ENCODE data around the gene CPLX4. TPM values are rescaled to one million over a fixed set of nuclear protein-coding genes. Genes with fewer than 3 reads are reported as not detected.
A peak's percentile ranks its signal among the peaks of the same experiment; 100 is the strongest.

The CPLX4 gene
- total RNA-seq, 1 donor: not detected

DNA sequence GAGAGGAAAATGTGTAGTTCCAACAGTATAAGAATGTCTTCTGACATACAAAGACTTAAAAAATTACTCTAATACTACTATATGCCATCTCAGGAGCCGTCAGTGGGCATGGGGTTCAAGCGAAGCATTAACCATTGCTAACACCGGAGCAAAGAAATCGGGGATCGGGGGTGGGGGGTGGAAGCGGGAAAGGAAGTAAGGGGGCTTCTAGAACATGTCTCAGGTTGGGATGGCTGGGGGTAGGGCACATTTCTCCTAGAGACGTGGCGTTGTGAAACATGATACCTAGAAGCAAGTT, 39.9 kb upstream of the CPLX4 start:
- H3K27ac ChIP-seq (ENCODE audit: low read depth, low read length): peak overlapping the region; percentile 98

DNA sequence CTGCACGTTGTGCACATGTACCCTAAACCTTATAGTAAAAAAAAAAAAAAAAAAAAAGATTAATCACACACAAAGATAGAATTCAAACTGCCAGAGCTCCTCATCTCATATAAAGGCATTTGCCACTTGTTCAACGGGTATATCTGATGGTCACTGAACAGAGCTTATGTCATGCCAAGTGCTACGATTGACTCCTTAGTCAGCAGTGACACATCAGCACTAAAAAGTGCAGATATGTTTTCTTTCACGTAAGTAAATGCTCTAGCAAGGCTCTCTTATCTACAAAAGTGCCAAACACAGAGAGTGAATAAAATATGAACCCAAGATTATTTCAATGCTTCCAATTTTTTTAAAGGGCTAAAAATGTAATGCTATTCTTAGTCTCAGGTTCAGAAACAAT, 39.5 kb upstream of the CPLX4 start:
- TF ChIP-seq, protein P1, sequence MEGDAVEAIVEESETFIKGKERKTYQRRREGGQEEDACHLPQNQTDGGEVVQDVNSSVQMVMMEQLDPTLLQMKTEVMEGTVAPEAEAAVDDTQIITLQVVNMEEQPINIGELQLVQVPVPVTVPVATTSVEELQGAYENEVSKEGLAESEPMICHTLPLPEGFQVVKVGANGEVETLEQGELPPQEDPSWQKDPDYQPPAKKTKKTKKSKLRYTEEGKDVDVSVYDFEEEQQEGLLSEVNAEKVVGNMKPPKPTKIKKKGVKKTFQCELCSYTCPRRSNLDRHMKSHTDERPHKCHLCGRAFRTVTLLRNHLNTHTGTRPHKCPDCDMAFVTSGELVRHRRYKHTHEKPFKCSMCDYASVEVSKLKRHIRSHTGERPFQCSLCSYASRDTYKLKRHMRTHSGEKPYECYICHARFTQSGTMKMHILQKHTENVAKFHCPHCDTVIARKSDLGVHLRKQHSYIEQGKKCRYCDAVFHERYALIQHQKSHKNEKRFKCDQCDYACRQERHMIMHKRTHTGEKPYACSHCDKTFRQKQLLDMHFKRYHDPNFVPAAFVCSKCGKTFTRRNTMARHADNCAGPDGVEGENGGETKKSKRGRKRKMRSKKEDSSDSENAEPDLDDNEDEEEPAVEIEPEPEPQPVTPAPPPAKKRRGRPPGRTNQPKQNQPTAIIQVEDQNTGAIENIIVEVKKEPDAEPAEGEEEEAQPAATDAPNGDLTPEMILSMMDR (IDR thresholded peaks at IDR 0.05; ENCODE audit: extremely low read depth, low read depth, low read length): no peak
- Histone ChIP-seq H3K4me2 (ENCODE audit: insufficient read depth, low read length) (peak overlapping the region; percentile 88), H3K4me1 (ENCODE audit: insufficient read depth, low read length) (peaks cover 26% of the 10 kb centered on the region), H3K27me3 (ENCODE audit: insufficient read depth, low read length) (no peaks in the 10 kb centered on the region), H4K20me1 (ENCODE audit: insufficient read depth, low read length) (peaks cover 31% of the 10 kb centered on the region), H3K36me3 (ENCODE audit: insufficient read depth, low read length) (peaks cover 27% of the 10 kb centered on the region), H3K79me2 (ENCODE audit: insufficient read depth, low read length) (peaks cover 41% of the 10 kb centered on the region), H3K4me3 (ENCODE audit: insufficient read depth, low read length) (peak overlapping the region; percentile 94), H3K9me3 (ENCODE audit: low read depth, low read length) (no peaks in the 10 kb centered on the region), H3K27ac (ENCODE audit: low read depth, low read length) (peak overlapping the region; percentile 98), H2AFZ (ENCODE audit: low read length) (no peak overlapping the region)
- DNase-seq (ENCODE audit: insufficient read length, low spot score, missing footprints): peak; percentile 87

More for the DNA sequence above, 39.9 kb upstream of the CPLX4 start:
- H3K79me2 ChIP-seq (ENCODE audit: insufficient read depth, low read length): peaks cover 40% of the 10 kb centered on the region
- peak overlapping the region; percentile 94 for H3K4me3 ChIP-seq (ENCODE audit: insufficient read depth, low read length)
- H3K36me3 ChIP-seq (ENCODE audit: insufficient read depth, low read length): peaks cover 22% of the 10 kb centered on the region
- peaks cover 26% of the 10 kb centered on the region for H3K4me1 ChIP-seq (ENCODE audit: insufficient read depth, low read length)
- H3K4me2 ChIP-seq (ENCODE audit: insufficient read depth, low read length): peak overlapping the region; percentile 88
- TF ChIP-seq, protein P1 (IDR thresholded peaks at IDR 0.05; ENCODE audit: extremely low read depth, low read depth, low read length): no peak
- H3K9me3 ChIP-seq (ENCODE audit: low read depth, low read length): no peaks in the 10 kb centered on the region
- no peaks in the 10 kb centered on the region for H3K27me3 ChIP-seq (ENCODE audit: insufficient read depth, low read length)
- no peak for DNase-seq (ENCODE audit: insufficient read length, low spot score, missing footprints)
- H4K20me1 ChIP-seq (ENCODE audit: insufficient read depth, low read length): peaks cover 28% of the 10 kb centered on the region
- peak overlapping the region; percentile 67 for H2AFZ ChIP-seq (ENCODE audit: low read length)

DNA sequence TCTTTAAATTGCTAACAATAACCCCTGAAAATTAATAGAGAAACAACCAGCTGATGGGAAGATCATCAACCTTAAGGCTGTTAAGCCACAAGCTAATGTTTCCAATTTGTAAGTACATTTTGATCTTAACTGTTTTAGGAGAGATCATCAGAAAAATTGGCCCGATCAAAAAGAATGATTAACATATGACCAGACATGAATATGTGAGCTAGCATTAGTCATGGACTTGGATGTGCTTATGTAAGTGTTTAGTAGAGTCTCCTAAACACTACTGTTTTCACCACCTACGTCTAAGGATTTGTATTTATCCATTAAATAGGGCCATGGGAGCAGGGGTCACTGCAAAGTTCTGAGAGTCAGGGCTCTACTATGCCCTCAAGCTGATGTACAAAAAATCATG, 36.3 kb upstream of the CPLX4 start:
- H2AFZ ChIP-seq (ENCODE audit: low read length): no peak overlapping the region
- H3K4me3 ChIP-seq (ENCODE audit: insufficient read depth, low read length): no peak overlapping the region
- H4K20me1 ChIP-seq (ENCODE audit: insufficient read depth, low read length): peaks cover 36% of the 10 kb centered on the region
- TF ChIP-seq, protein P1 (IDR thresholded peaks at IDR 0.05; ENCODE audit: extremely low read depth, low read depth, low read length): no peak
- H3K4me2 ChIP-seq (ENCODE audit: insufficient read depth, low read length): no peak overlapping the region
- H3K9me3 ChIP-seq (ENCODE audit: low read depth, low read length): no peaks in the 10 kb centered on the region
- no peak for DNase-seq (ENCODE audit: insufficient read length, low spot score, missing footprints)
- H3K4me1 ChIP-seq (ENCODE audit: insufficient read depth, low read length): peaks cover 20% of the 10 kb centered on the region
- H3K36me3 ChIP-seq (ENCODE audit: insufficient read depth, low read length): peaks cover 54% of the 10 kb centered on the region
- H3K27me3 ChIP-seq (ENCODE audit: insufficient read depth, low read length): no peaks in the 10 kb centered on the region
- H3K79me2 ChIP-seq (ENCODE audit: insufficient read depth, low read length): peaks cover 46% of the 10 kb centered on the region
- no peak overlapping the region for H3K27ac ChIP-seq (ENCODE audit: low read depth, low read length)

DNA sequence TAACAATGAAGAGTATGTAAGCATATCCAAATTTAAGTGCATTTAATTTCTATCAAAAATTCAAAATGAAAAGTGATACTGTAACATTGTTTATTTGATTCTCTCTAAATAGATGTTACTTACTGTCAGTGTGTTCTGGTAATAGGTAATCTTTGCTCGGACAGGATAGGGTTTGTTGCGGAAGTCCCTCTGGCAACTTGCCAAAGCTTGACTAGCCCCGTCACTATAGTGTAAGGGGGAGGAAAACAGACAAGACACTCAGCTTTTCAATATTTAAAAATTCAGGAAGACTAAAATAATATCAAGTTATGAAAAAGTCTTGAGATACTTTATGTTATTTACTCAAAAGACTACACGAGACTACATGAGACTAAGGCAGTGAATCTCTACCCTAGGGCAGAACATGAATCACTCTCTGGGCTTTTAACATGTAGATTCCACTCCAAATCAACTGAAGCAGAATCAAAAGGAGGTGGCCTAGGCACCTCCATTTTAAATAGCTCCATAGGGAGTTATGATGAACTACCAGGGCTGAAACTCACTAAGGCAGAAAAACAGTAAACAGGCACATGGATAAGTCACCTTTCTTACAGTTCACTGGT, 34.7 kb upstream of the CPLX4 start:
- peaks cover 70% of the 10 kb centered on the region for H3K36me3 ChIP-seq (ENCODE audit: insufficient read depth, low read length)
- H3K4me2 ChIP-seq (ENCODE audit: insufficient read depth, low read length): no peak overlapping the region
- H3K27me3 ChIP-seq (ENCODE audit: insufficient read depth, low read length): no peaks in the 10 kb centered on the region
- H3K27ac ChIP-seq (ENCODE audit: low read depth, low read length): no peak overlapping the region
- no peaks in the 10 kb centered on the region for H3K9me3 ChIP-seq (ENCODE audit: low read depth, low read length)
- peaks cover 42% of the 10 kb centered on the region for H4K20me1 ChIP-seq (ENCODE audit: insufficient read depth, low read length)
- peak; percentile 53 for DNase-seq (ENCODE audit: insufficient read length, low spot score, missing footprints)
- no peak overlapping the region for H3K4me3 ChIP-seq (ENCODE audit: insufficient read depth, low read length)
- H2AFZ ChIP-seq (ENCODE audit: low read length): no peak overlapping the region
- TF ChIP-seq, protein P1 (IDR thresholded peaks at IDR 0.05; ENCODE audit: extremely low read depth, low read depth, low read length): no peak
- H3K79me2 ChIP-seq (ENCODE audit: insufficient read depth, low read length): peaks cover 40% of the 10 kb centered on the region
- peaks cover 19% of the 10 kb centered on the region for H3K4me1 ChIP-seq (ENCODE audit: insufficient read depth, low read length)
